GM19455 (cell line): ENCODE results near the gene ZC3H4.
"Not testable (repeated sequence)": the region's sequence is repeated elsewhere in the genome, so short reads cannot be mapped to it uniquely, and the experiment has no call there.

Source experiments
- ATAC-seq: cut with Tn5 transposase; IDR thresholded peaks from one replicate; pipeline ENCODE4 v1.9.1; 2021; ENCODE audit not compliant: unreplicated experiment

Gene ZC3H4

DNA sequence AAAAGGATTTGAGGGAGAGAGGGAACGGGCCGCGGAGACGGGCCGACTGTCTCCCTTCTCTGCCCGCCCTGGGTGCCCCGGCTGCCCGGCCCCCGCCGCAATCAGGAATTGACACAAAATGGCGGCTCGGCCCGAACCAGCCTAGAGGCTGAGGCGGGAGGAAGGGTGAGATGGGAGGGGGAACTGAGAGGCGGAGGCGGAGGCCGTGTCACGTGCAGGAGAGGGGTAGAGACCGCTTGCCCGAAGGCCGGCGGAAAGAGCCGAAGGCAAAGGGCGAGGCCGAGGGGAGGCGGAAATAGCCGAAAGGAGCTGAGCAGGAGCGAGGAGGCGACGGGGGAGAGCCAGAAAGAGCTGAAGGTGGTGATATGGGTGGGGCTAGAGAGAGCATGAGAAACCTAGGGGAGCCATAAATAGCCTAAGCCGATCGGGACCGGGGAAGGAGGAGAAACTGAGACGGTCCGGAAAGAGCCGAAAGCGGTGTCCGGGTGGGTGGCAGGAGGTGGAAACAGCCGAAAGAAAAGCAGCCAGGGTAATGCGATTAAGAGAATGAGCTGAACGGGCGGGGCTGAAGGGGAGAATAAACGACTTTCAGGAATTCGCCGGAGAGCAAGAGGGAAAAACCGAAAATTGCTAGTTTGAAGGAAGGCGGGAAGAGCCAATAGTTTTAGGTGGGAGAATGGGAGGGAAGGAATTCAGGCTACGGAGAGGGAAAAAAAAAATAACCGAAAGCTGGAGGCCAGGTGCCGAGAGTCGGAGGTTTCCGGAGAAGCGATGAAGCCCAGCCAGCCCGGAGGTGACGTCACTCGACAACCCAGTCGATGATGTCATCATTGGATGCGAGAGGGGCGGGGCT, at the start of gene ZC3H4:
Gene ZC3H4 (minus strand): TSS at position 780 of the 853 bp plus-strand sequence. CDS start 1,192 bp downstream, outside the sequence.
- peak; percentile 80 for ATAC-seq

DNA sequence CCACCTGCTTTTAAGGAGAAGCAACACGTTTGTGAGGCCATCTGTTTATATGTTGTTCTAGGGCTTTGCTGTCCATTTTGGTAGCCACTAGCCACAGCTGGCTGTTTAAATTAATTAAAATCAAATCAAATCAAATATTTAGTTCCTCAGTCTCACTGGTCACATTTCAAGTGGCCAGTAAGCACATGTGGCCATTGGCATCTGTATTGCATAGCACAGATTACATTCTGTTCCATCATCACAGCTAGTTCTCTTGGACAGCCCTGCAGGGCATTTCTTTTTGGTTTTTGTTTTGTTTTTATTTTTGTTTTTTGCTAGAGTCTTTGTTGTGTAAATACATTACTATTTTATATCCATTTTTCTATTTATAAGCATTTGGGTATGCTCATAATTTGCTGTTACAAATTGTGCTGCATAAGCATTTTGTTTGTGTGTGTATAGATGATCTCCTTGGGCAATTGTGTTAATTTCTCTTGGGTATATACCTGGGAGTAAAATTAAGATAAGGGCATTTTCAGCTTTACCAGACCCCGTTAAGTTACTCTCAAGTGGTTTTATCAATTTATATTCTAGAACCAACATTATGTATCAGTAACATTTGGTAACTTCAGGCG, 48.4 kb upstream of the ZC3H4 start:
- no peak for ATAC-seq

GRCh38 chr19:47158879-47159503, 45.4 kb upstream of the ZC3H4 start:
- no peak for ATAC-seq

GRCh38 chr19:47158367-47158791, 44.8 kb upstream of the ZC3H4 start:
- ATAC-seq = no peak

GRCh38 chr19:47157431-47158321, 44.1 kb upstream of the ZC3H4 start:
- no peak for ATAC-seq

GRCh38 chr19:47156861-47157430, 43.4 kb upstream of the ZC3H4 start:
- no peak for ATAC-seq

DNA sequence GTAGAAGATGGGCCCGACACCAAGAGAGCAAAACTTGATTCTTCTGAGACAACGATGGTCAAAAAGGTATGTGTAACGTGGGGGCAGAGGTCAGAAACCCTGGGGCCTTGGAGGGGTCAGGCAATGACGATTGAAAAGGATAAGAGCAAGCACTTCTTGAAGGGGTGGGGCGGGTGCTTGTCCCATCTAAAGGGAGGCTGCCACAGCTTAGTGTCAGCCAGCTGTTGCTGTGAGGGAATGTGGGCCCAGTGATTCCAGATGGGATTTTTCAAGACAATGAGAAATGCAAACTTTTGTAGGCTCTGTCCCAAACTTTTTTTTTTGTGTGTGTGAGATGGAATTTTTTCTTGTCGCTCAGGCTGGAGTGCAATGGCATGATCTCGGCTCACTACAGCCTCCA, 41.6 kb upstream of the ZC3H4 start:
- ATAC-seq = no peak

DNA sequence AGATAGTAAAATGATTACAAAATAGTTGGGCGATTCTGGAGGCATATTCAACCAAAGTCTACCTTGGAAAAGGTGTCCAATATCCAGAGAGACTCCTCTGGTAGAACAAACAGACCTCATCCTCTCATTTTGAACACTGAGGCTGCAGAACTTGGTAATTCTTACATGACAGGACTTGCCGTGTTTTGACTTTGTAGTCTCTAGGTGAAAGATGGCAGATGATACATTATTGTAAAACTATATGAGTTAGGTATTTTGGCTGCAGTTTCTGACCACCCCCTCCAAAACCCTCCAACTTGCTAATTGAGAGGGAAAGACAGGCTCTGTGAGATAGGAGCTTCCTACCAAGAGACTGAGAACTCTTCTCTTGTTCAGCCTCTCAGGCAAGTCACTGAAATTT, 39.7 kb upstream of the ZC3H4 start:
- ATAC-seq = no peak

GRCh38 chr19:47152632-47153031, 39.1 kb upstream of the ZC3H4 start:
- ATAC-seq = no peak

- ATAC-seq = no peak
Observed at GRCh38 chr19:47152205-47152604, 38.6 kb upstream of the ZC3H4 start.

DNA sequence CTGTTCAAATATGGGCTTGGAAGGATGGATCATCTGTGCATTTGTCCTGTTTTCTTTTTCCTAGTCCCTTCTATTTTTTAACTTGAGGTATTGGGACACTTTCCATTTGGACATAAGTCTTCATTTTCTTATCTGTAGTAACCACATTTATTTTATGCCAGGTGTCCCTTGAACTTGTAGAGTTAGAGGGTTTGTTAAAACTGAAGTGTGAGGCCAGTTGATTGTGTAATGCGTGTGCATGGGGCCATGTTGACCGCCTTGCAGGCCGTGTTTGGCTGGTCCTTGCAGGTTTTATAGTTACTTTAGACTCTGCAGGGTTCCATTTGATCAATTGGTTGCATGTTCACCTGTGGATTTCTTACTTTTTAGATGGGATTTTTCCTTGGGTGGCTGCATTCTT, 38.1 kb upstream of the ZC3H4 start:
- ATAC-seq = no peak

DNA sequence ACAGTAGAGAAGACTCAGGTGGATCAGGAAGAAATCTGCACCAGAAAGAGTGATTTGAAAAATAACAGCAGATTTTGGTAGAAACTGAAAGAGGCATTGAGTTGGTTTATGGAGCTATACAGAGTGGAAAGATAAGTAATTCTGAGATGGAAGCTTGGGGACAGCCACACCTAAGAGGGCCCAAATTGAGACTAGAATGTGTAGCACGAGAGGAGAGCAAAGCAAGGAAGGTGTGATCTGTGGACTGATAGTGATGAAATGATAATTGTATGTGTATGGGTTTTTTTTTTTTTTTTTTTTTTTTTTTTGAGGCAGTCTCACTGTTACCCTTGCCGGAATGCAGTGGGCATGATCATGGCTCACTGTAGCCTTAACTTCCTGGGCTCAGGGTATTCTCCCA, 33.3 kb upstream of the ZC3H4 start:
- ATAC-seq = no peak

DNA sequence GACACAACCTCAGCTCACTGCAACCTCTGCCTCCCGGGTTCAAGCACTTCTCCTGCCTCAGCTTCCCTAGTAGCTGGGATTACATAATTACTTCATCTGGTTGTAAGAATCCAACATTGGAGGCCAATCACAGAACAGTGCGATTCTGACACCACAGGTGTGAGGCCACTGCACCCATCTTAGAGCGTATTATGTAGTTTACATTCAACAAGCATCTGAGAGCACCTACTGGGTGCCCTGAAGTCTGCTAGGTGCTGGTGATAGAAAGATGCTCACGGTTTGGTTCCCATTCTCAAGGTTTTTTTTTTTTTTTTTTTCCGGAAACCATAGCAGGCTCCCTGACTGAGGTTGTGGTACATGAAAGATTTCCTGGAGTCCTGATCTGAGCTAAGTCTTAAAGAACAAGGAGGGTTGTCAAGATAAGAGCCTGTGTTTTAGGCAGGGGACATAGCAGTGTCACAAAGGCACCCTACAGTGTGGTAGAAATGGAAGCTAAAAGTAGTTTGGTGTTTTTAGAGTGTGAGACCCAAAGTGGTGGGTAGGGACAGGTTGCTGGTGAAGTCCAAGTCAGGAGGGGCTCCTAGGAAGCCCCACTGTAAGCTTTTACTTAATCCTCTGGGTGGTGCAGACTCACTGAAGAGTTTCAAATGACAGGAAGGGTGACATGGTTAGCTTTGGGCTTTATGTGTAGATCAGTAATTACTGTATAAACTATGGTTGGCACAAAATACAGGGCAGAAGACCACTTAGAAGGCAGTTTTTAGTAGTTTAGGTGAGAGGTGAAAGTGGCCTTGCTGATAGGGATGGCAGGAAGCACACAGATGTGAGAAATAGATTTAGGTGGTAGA, 32.3 kb upstream of the ZC3H4 start:
- no peak for ATAC-seq

GRCh38 chr19:47144630-47145029, 31.1 kb upstream of the ZC3H4 start:
- ATAC-seq = no peak

- ATAC-seq = no peak
Observed at GRCh38 chr19:47143322-47144073, 29.9 kb upstream of the ZC3H4 start.

DNA sequence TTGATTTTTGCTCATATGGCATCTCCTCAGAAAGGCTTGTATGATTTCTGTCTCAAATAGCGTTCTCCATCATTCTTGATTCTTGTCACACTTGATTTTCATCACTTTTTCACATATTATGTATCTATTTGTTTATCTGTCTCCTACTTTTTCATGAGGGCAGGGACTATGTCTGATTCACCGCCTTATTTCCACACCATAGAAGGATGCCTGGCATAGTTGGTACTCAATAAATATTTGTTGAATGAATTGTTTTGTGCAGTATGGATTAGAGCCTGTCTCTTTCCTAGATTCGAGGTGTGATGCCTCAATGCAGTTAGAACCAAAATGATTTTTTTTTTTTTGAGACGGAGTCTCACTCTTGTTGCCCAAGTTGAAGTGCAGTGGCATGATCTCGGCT, 29.2 kb upstream of the ZC3H4 start:
- ATAC-seq = no peak

DNA sequence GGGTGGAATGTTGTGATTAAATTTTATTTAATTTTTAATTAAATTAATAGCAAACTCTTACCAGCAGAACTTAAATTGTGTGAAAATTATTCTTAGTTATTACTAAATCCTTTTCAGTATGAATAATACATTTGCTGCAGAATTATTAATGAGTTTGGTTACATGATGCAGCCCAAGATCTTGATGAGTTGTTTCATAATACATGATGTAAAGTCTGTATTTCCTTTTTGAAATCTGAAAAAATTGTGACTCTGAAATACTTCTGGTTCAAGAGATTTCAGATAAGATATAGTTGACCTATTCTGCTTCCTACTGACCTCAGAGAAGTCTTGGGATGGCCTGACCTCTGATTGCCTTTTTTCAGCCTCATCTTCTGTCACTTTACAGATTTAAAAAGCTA, 28.1 kb upstream of the ZC3H4 start:
- no peak for ATAC-seq

DNA sequence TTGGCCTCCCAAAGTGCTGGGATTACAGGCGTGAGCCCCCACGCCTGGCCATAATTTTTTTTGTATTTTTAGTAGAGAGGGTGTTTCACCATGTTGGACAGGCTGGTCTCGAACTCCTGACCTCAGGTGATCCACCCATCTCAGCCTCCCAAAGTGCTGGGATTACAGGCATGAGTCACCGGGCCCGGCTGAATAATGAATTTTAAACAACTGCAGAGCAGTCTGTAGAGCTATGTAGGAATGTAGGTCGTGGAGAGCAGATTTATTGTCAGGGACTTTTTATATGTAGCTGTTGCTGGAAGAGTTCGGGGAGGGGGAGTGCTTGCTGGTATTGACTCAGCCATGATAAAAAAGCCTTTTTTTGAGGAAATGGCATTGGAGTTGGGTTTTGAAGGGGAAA, 27.7 kb upstream of the ZC3H4 start:
- not testable (repeated sequence) for ATAC-seq

DNA sequence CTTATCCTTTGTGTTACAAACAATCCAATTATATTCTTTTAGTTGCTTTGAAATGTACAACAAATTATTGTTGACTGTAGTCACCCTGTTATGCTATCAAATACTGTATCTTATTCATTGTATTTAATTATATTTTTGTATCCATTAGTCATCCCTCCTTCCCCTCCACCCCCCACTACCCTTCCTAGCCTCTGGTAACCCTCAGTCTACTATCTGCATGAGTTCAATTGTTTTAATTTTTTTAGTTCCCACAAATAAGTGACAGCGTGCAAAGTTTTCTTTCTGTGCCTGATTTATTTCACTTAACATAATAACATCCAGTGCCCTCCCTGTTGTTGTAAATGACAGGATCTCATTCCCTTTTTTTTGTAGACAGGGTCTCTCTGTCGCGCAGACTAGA, 21.6 kb upstream of the ZC3H4 start:
- ATAC-seq = no peak
